ENCODE results near the gene TYW1B.
"Not testable (repeated sequence)": the region's sequence is repeated elsewhere in the genome, so short reads cannot be mapped to it uniquely, and the experiment has no call there.

Gene TYW1B

GRCh38 chr7:72626428-72627011 is 201.5 kb downstream of the TYW1B start:
- not testable (repeated sequence) for H3K79me1 ChIP-seq (replicated peaks; ENCODE audit: low read length, poor library complexity, severe bottlenecking); H3K27ac ChIP-seq (ENCODE audit: low read length, poor library complexity, severe bottlenecking); H4K8ac ChIP-seq (ENCODE audit: low read length); H2AFZ ChIP-seq (ENCODE audit: low read depth, low read length); H3K4me1 ChIP-seq (ENCODE audit: control insufficient read depth, insufficient read depth, low read depth, low read length); H3K9ac ChIP-seq (ENCODE audit: low read length); H3K4me3 ChIP-seq (ENCODE audit: insufficient read depth in 1 of 2, low read depth in 1 of 2, low read length in 2 of 2); H3K36me3 ChIP-seq (ENCODE audit: control insufficient read depth in 1 of 2, insufficient read depth in 2 of 2, low read depth in 1 of 2, low read length in 2 of 2); H3K4ac ChIP-seq (ENCODE audit: low read depth in 1 of 2, low read length in 2 of 2); H3K9me3 ChIP-seq (ENCODE audit: control insufficient read depth, low read length); H2BK5ac ChIP-seq (ENCODE audit: low read depth, low read length, poor library complexity, severe bottlenecking); H3K23ac ChIP-seq (ENCODE audit: low read length in 2 of 2); H2BK12ac ChIP-seq (ENCODE audit: low read length in 2 of 2); H3K27me3 ChIP-seq (ENCODE audit: control insufficient read depth in 1 of 2, insufficient read depth in 1 of 2, low read length in 2 of 2); H3K4me2 ChIP-seq (ENCODE audit: low read length, poor library complexity, severe bottlenecking); H3K14ac ChIP-seq (ENCODE audit: low read length in 2 of 2); H2AK5ac ChIP-seq (ENCODE audit: low read length, severe bottlenecking); H2BK15ac ChIP-seq (ENCODE audit: low read depth, poor library complexity, severe bottlenecking); DNase-seq; H3K18ac ChIP-seq (ENCODE audit: low read depth in 1 of 2, low read length in 2 of 2); H4K91ac ChIP-seq (ENCODE audit: low read length); H2BK120ac ChIP-seq (ENCODE audit: low read depth, low read length)
- 94% methylated on average over 5 of the region's 7 CpGs for WGBS

- not testable (repeated sequence) for H3K9ac ChIP-seq (ENCODE audit: low read length); H3K4me3 ChIP-seq (ENCODE audit: insufficient read depth in 1 of 2, low read depth in 1 of 2, low read length in 2 of 2); H3K4me1 ChIP-seq (ENCODE audit: control insufficient read depth, insufficient read depth, low read depth, low read length); H3K27me3 ChIP-seq (ENCODE audit: control insufficient read depth in 1 of 2, insufficient read depth in 1 of 2, low read length in 2 of 2); H3K36me3 ChIP-seq (ENCODE audit: control insufficient read depth in 1 of 2, insufficient read depth in 2 of 2, low read depth in 1 of 2, low read length in 2 of 2); H2AFZ ChIP-seq (ENCODE audit: low read depth, low read length); H4K8ac ChIP-seq (ENCODE audit: low read length); H2BK120ac ChIP-seq (ENCODE audit: low read depth, low read length); H3K23ac ChIP-seq (ENCODE audit: low read length in 2 of 2); H2BK15ac ChIP-seq (ENCODE audit: low read depth, poor library complexity, severe bottlenecking); H3K4me2 ChIP-seq (ENCODE audit: low read length, poor library complexity, severe bottlenecking); H3K14ac ChIP-seq (ENCODE audit: low read length in 2 of 2); H2BK12ac ChIP-seq (ENCODE audit: low read length in 2 of 2); H3K9me3 ChIP-seq (ENCODE audit: control insufficient read depth, low read length); H3K27ac ChIP-seq (ENCODE audit: low read length, poor library complexity, severe bottlenecking); H3K79me1 ChIP-seq (replicated peaks; ENCODE audit: low read length, poor library complexity, severe bottlenecking); H3K4ac ChIP-seq (ENCODE audit: low read depth in 1 of 2, low read length in 2 of 2); H2BK5ac ChIP-seq (ENCODE audit: low read depth, low read length, poor library complexity, severe bottlenecking); H4K91ac ChIP-seq (ENCODE audit: low read length); H2AK5ac ChIP-seq (ENCODE audit: low read length, severe bottlenecking); DNase-seq; H3K18ac ChIP-seq (ENCODE audit: low read depth in 1 of 2, low read length in 2 of 2)
- WGBS, result 0% methylated on average over 1 of the region's 4 CpGs
Measured at GRCh38 chr7:72625721-72626423, 202.1 kb downstream of the TYW1B start.

- 95% methylated on average over 3 of the region's 8 CpGs for WGBS
- Histone ChIP-seq H2AK5ac (ENCODE audit: low read length, severe bottlenecking) (no peak overlapping the region), H2BK5ac (ENCODE audit: low read depth, low read length, poor library complexity, severe bottlenecking) (no peak overlapping the region), H3K4ac (ENCODE audit: low read depth in 1 of 2, low read length in 2 of 2) (no peak overlapping the region), H3K23ac (ENCODE audit: low read length in 2 of 2) (no peak overlapping the region), H2BK12ac (ENCODE audit: low read length in 2 of 2) (no peak overlapping the region), H3K4me3 (ENCODE audit: insufficient read depth in 1 of 2, low read depth in 1 of 2, low read length in 2 of 2) (no peak overlapping the region), H3K18ac (ENCODE audit: low read depth in 1 of 2, low read length in 2 of 2) (no peak overlapping the region), H4K8ac (ENCODE audit: low read length) (no peak overlapping the region), H3K9ac (ENCODE audit: low read length) (no peak overlapping the region), H3K27ac (ENCODE audit: low read length, poor library complexity, severe bottlenecking) (no peak overlapping the region), H4K91ac (ENCODE audit: low read length) (no peak overlapping the region), H2AFZ (ENCODE audit: low read depth, low read length) (no peak overlapping the region), H3K27me3 (ENCODE audit: control insufficient read depth in 1 of 2, insufficient read depth in 1 of 2, low read length in 2 of 2) (no peaks in the 10 kb centered on the region), H3K79me1 (replicated peaks; ENCODE audit: low read length, poor library complexity, severe bottlenecking) (no peaks in the 10 kb centered on the region), H3K36me3 (ENCODE audit: control insufficient read depth in 1 of 2, insufficient read depth in 2 of 2, low read depth in 1 of 2, low read length in 2 of 2) (no peaks in the 10 kb centered on the region), H3K4me2 (ENCODE audit: low read length, poor library complexity, severe bottlenecking) (no peak overlapping the region), H2BK120ac (ENCODE audit: low read depth, low read length) (no peak overlapping the region), H2BK15ac (ENCODE audit: low read depth, poor library complexity, severe bottlenecking) (no peak overlapping the region), H3K14ac (ENCODE audit: low read length in 2 of 2) (peak overlapping the region in 1 of 2 experiments; percentile 5), H3K9me3 (ENCODE audit: control insufficient read depth, low read length) (no peaks in the 10 kb centered on the region), H3K4me1 (ENCODE audit: control insufficient read depth, insufficient read depth, low read depth, low read length) (no peaks in the 10 kb centered on the region)
- DNase-seq, result no peak
Measured at GRCh38 chr7:72622532-72622931, 205.5 kb downstream of the TYW1B start.

GRCh38 chr7:72621761-72622187 is 206.2 kb downstream of the TYW1B start:
- H3K79me1 ChIP-seq (replicated peaks; ENCODE audit: low read length, poor library complexity, severe bottlenecking); H3K14ac ChIP-seq (ENCODE audit: low read length in 2 of 2); H4K91ac ChIP-seq (ENCODE audit: low read length); H3K27me3 ChIP-seq (ENCODE audit: control insufficient read depth in 1 of 2, insufficient read depth in 1 of 2, low read length in 2 of 2); H3K9ac ChIP-seq (ENCODE audit: low read length); H3K36me3 ChIP-seq (ENCODE audit: control insufficient read depth in 1 of 2, insufficient read depth in 2 of 2, low read depth in 1 of 2, low read length in 2 of 2); DNase-seq; H3K18ac ChIP-seq (ENCODE audit: low read depth in 1 of 2, low read length in 2 of 2); H2BK15ac ChIP-seq (ENCODE audit: low read depth, poor library complexity, severe bottlenecking); H2BK5ac ChIP-seq (ENCODE audit: low read depth, low read length, poor library complexity, severe bottlenecking); H4K8ac ChIP-seq (ENCODE audit: low read length); H3K23ac ChIP-seq (ENCODE audit: low read length in 2 of 2); H3K4me1 ChIP-seq (ENCODE audit: control insufficient read depth, insufficient read depth, low read depth, low read length); H3K4ac ChIP-seq (ENCODE audit: low read depth in 1 of 2, low read length in 2 of 2); H2BK120ac ChIP-seq (ENCODE audit: low read depth, low read length); H2AFZ ChIP-seq (ENCODE audit: low read depth, low read length); H3K9me3 ChIP-seq (ENCODE audit: control insufficient read depth, low read length); H3K27ac ChIP-seq (ENCODE audit: low read length, poor library complexity, severe bottlenecking); H3K4me2 ChIP-seq (ENCODE audit: low read length, poor library complexity, severe bottlenecking); H2AK5ac ChIP-seq (ENCODE audit: low read length, severe bottlenecking); H3K4me3 ChIP-seq (ENCODE audit: insufficient read depth in 1 of 2, low read depth in 1 of 2, low read length in 2 of 2); H2BK12ac ChIP-seq (ENCODE audit: low read length in 2 of 2): not testable (repeated sequence)
- WGBS, result 65% methylated on average over 2 of the region's 3 CpGs
